GM12878 (cell line): ENCODE measurements around the gene SFT2D1. TPM values are rescaled to one million over a fixed set of nuclear protein-coding genes. Genes with fewer than 3 reads are reported as not detected.
A peak's percentile ranks its signal among the peaks of the same experiment; 100 is the strongest.

Experiments used
- ATF2 ChIP-seq: IDR thresholded peaks from 2 replicates; pipeline ENCODE4 v1.6.1; 2012; ENCODE audit warnings: low read length, inconsistent platforms
- ATF3 ChIP-seq: IDR thresholded peaks from 2 replicates; pipeline ENCODE4 v1.6.1; 2011; ENCODE audit warnings: low read depth, mild to moderate bottlenecking, low read length, moderate library complexity, borderline replicate concordance; ENCODE audit errors: extremely low read depth
- BHLHE40 ChIP-seq, 2 experiments: fragments of 450-650 bp in 1 of 2; IDR thresholded peaks; 2 replicates each; pipeline ENCODE4 v1.6.1; 2011 to 2017; ENCODE audit warnings: low read depth in 2 of 2, borderline replicate concordance in 1 of 2, improper control_type of control experiment in 1 of 2, low read length in 1 of 2, mild to moderate bottlenecking in 1 of 2
- CHD1 ChIP-seq: IDR thresholded peaks from 2 replicates; pipeline ENCODE4 v1.6.1; 2012; ENCODE audit warnings: low read depth, low read length, improper control_type of control experiment
- FOXM1 ChIP-seq: IDR thresholded peaks from 2 replicates; pipeline ENCODE4 v1.6.1; 2012; ENCODE audit warnings: low read depth, mild to moderate bottlenecking, inconsistent platforms, low read length, moderate library complexity
- HDGF ChIP-seq: fragments of 450-650 bp; IDR thresholded peaks from 2 replicates; pipeline ENCODE4 v1.6.1; 2016; ENCODE audit warnings: antibody characterized with exemption
- IKZF2 ChIP-seq, 2 experiments: fragments of 450-650 bp; IDR thresholded peaks; 2 replicates each; pipeline ENCODE4 v1.6.1; 2017; ENCODE audit warnings: mild to moderate bottlenecking in 2 of 2, moderate library complexity in 2 of 2
- JUNB ChIP-seq: IDR thresholded peaks from 2 replicates; pipeline ENCODE4 v1.6.1; 2016; ENCODE audit warnings: antibody characterized with exemption, mild to moderate bottlenecking
- MTA2 ChIP-seq: fragments of 450-650 bp; IDR thresholded peaks from 2 replicates; pipeline ENCODE4 v1.6.1; 2016; ENCODE audit warnings: low read depth, mild to moderate bottlenecking, moderate library complexity
- NFIC ChIP-seq: IDR thresholded peaks from 2 replicates; pipeline ENCODE4 v1.6.1; 2012; ENCODE audit warnings: low read depth, mild to moderate bottlenecking, inconsistent platforms, low read length, moderate library complexity
- RELA ChIP-seq: fragments of 450-650 bp; IDR thresholded peaks from 2 replicates; pipeline ENCODE4 v1.8.0; 2014; ENCODE audit warnings: borderline replicate concordance; ENCODE audit not compliant: partially characterized antibody
- RELB ChIP-seq: fragments of 450-650 bp; IDR thresholded peaks from 2 replicates; pipeline ENCODE4 v1.6.1; 2017; ENCODE audit warnings: low read depth, mild to moderate bottlenecking, moderate library complexity
- RUNX3 ChIP-seq: IDR thresholded peaks from 2 replicates; pipeline ENCODE4 v1.6.1; 2012; ENCODE audit warnings: low read length, inconsistent platforms
- ZNF217 ChIP-seq: fragments of 450-650 bp; IDR thresholded peaks from 2 replicates; pipeline ENCODE4 v1.6.1; 2017; ENCODE audit warnings: antibody characterized with exemption, mild to moderate bottlenecking
- polyA plus RNA-seq, 11 experiments: library from polyadenylated mRNA; depleted of rRNA in 4 of 11; unstranded in 6 of 11; stranded (reverse) in 5 of 11; fragments of >200 nt; fragmentation: Nextera tagmentation in 4 of 11; fragmentation: Illumina TruSeq in 1 of 11; extraction: Ambion mirVana in 4 of 11; extraction: Trizol in 1 of 11; gene quantifications; 1 replicate in 1 of 11; 2 replicates in 10 of 11; pipeline versions ENCODE4 v1.2.1 to v1.2.3, GENCODE V29; 2011 to 2016; ENCODE audit warnings: inconsistent platforms in 2 of 11, missing spikeins in 2 of 11, low read depth in 1 of 11
- total RNA-seq, 4 experiments: library from RNA; depleted of rRNA in 3 of 4; stranded (reverse); fragments of >200 nt in 3 of 4; fragmentation: Illumina TruSeq in 1 of 4; extraction: Trizol in 1 of 4; gene quantifications; 2 replicates each; pipeline versions ENCODE4 v1.2.1 to v1.2.3, GENCODE V29; 2013 to 2021

SFT2D1 gene
- total and polyA plus RNA-seq, 10 of the 15 experiments (the other 5 are each of a cell fraction or from before 2014, with no cell fraction given): 69.5 to 281 (median 124) TPM

- TF ChIP-seq FOXM1 (peak; percentile 64; the same call in 1 of the 2 replicates), IKZF2 (IDR thresholded peaks at IDR 0.05) (peak in 1 of 2 experiments; percentile 10; a peak in 1 of 4 replicates), NFIC (peak; percentile 69), ATF3 (no peak), RUNX3 (peak; percentile 38; the same call in 1 of the 2 replicates), RELB (peak; percentile 62; the same call in 1 of the 2 replicates), ZNF217 (peak; percentile 77; the same call in 1 of the 2 replicates), ATF2 (peak; percentile 66), BHLHE40 (IDR thresholded peaks at IDR 0.05; ENCODE audit: borderline replicate concordance in 1 of 2, low read depth in 2 of 2, low read length in 1 of 2) (0 out of 4 replicates have a peak, but pooled peaks of 1 of the 2 experiments have one; percentile 7), JUNB (peak; percentile 54; the same call in 1 of the 2 replicates), RELA (peak; percentile 78), HDGF (no peak), MTA2 (no peak), CHD1 (no peak)
These were observed 64.3 kb downstream of the SFT2D1 start (continued) for GRCh38 chr6:166277892-166278578.
